Smooth muscle cell (in vitro differentiated cells): ENCODE results near the gene MYMK. TPM values are rescaled to one million over a fixed set of nuclear protein-coding genes. Genes with fewer than 3 reads are reported as not detected.
A peak's percentile ranks its signal among the peaks of the same experiment; 100 is the strongest.
"Not testable (repeated sequence)": the region's sequence is repeated elsewhere in the genome, so short reads cannot be mapped to it uniquely, and the experiment has no call there.

ENCODE experiments used
- DNase-seq: peaks from one replicate; lab custom pipeline; 2025; ENCODE audit not compliant: unreplicated experiment; lab: John Stamatoyannopoulos, UW
- H2AFZ ChIP-seq: fragments of 200-600 bp; sonication (generic); 2 replicates; pipeline ENCODE4 v1.6.0; 2016; ENCODE audit warnings: antibody characterized with exemption, low read depth, mild to moderate bottlenecking
- H3F3A ChIP-seq: fragments of 200-600 bp; sonication (generic); 2 replicates; pipeline ENCODE4 v1.6.0; 2017; ENCODE audit warnings: antibody characterized with exemption, low read depth
- H3K27ac ChIP-seq: fragments of 200-600 bp; sonication (generic); 2 replicates; pipeline ENCODE4 v1.5.1; 2016; ENCODE audit warnings: low read depth, mild to moderate bottlenecking
- H3K27me3 ChIP-seq: fragments of 200-600 bp; sonication (generic); 2 replicates; pipeline ENCODE4 v1.6.1; 2016; ENCODE audit warnings: low read depth, mild to moderate bottlenecking
- H3K36me3 ChIP-seq: fragments of 200-600 bp; sonication (generic); 2 replicates; pipeline ENCODE4 v1.5.1; 2016; ENCODE audit warnings: low read depth
- H3K4me1 ChIP-seq: fragments of 200-600 bp; sonication (generic); 2 replicates; pipeline ENCODE4 v1.5.1; 2016; ENCODE audit warnings: low read depth
- H3K4me2 ChIP-seq: fragments of 200-600 bp; sonication (generic); 2 replicates; pipeline ENCODE4 v1.6.0; 2016; ENCODE audit warnings: mild to moderate bottlenecking
- H3K4me3 ChIP-seq: fragments of 200-600 bp; sonication (generic); 2 replicates; pipeline ENCODE4 v1.5.1; 2016; ENCODE audit warnings: mild to moderate bottlenecking
- H3K79me2 ChIP-seq: fragments of 200-600 bp; sonication (generic); 2 replicates; pipeline ENCODE4 v1.6.0; 2016; ENCODE audit warnings: low read depth, mild to moderate bottlenecking
- H3K9ac ChIP-seq: fragments of 200-600 bp; sonication (generic); 2 replicates; pipeline ENCODE4 v1.6.0; 2016; ENCODE audit warnings: low read depth
- H3K9me3 ChIP-seq: fragments of 200-600 bp; sonication (generic); replicated peaks from 2 replicates; pipeline ENCODE4 v1.5.1; 2016; ENCODE audit warnings: low read depth
- H4K20me1 ChIP-seq: fragments of 200-600 bp; sonication (generic); 2 replicates; pipeline ENCODE4 v1.6.0; 2016; ENCODE audit warnings: low read depth
- CTCF ChIP-seq: fragments of 200-600 bp; sonication (generic); IDR thresholded peaks from 2 replicates; pipeline ENCODE4 v1.5.1; 2017; ENCODE audit warnings: borderline replicate concordance, mild to moderate bottlenecking, antibody characterized with exemption; ENCODE audit not compliant: insufficient read depth, poor library complexity, severe bottlenecking
- WGBS: methylation state at CpG from one replicate; pipeline ENCODE4 v1.1.7; 2016; ENCODE audit warnings: low lambda C conversion rate; 5-methylcytosine and 5-hydroxymethylcytosine counted together
- polyA plus RNA-seq: library from polyadenylated mRNA; unstranded; fragments of >200 nt; fragmentation: Nextera tagmentation; extraction: Ambion mirVana; gene quantifications from 2 replicates; pipeline ENCODE4 v1.2.1, GENCODE V29; 2016
- total RNA-seq: library from RNA; depleted of rRNA; stranded (reverse); fragments of >200 nt; gene quantifications from 2 replicates; pipeline ENCODE4 v1.2.3, GENCODE V29; 2014

MYMK gene
- total and polyA plus RNA-seq, 2 experiments from 2014 or later, result not detected

DNA sequence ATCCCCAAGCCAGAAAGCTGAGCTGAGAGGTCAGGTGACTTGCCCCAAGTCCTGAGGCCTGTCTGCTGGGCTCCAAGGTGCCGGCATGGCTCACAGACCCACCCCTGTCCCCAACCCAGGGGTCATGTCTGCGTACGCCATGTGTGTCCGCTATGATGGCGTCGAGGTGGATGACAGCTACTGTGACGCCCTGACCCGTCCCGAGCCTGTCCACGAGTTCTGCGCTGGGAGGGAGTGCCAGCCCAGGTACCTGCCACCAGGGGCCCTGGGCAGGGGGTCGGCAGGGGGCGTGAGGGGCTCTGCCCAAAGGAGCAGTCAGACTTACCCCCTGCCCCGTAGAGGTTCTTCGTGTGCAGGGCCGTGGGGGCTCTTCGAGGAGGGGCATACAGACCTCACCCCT lies 42.1 kb upstream of the MYMK start:
- Histone ChIP-seq H3K9me3 (no peaks in the 10 kb centered on the region), H2AFZ (no peak overlapping the region), H3K4me3 (no peak overlapping the region), H3K4me2 (no peak overlapping the region), H3K36me3 (no peaks in the 10 kb centered on the region), H3F3A (peaks cover 7% of the 10 kb centered on the region), H3K9ac (no peak overlapping the region), H4K20me1 (no peaks in the 10 kb centered on the region), H3K27ac (no peak overlapping the region), H3K79me2 (no peaks in the 10 kb centered on the region), H3K27me3 (no peaks in the 10 kb centered on the region), H3K4me1 (peaks cover 9% of the 10 kb centered on the region)
- WGBS, result 98% methylated on average over 14 of the region's 17 CpGs
- TF ChIP-seq CTCF, result no peak
- DNase-seq, result no peak

- no peaks in the 10 kb centered on the region for H3K27me3 ChIP-seq
- H3K4me2 ChIP-seq, result no peak overlapping the region
- H3K9ac ChIP-seq, result no peak overlapping the region
- 96% methylated on average over 13 of the region's 14 CpGs for WGBS
- TF ChIP-seq CTCF, result no peak
- no peak overlapping the region for H3K27ac ChIP-seq
- no peaks in the 10 kb centered on the region for H3K9me3 ChIP-seq
- no peaks in the 10 kb centered on the region for H4K20me1 ChIP-seq
- DNase-seq, result no peak
- H2AFZ ChIP-seq, result no peak overlapping the region
- no peak overlapping the region for H3K4me3 ChIP-seq
- H3K79me2 ChIP-seq, result no peaks in the 10 kb centered on the region
- peaks cover 7% of the 10 kb centered on the region for H3F3A ChIP-seq
- peaks cover 9% of the 10 kb centered on the region for H3K4me1 ChIP-seq
- H3K36me3 ChIP-seq, result no peaks in the 10 kb centered on the region
Measured at GRCh38 chr9:133566382-133566781, 41.6 kb upstream of the MYMK start.

DNA sequence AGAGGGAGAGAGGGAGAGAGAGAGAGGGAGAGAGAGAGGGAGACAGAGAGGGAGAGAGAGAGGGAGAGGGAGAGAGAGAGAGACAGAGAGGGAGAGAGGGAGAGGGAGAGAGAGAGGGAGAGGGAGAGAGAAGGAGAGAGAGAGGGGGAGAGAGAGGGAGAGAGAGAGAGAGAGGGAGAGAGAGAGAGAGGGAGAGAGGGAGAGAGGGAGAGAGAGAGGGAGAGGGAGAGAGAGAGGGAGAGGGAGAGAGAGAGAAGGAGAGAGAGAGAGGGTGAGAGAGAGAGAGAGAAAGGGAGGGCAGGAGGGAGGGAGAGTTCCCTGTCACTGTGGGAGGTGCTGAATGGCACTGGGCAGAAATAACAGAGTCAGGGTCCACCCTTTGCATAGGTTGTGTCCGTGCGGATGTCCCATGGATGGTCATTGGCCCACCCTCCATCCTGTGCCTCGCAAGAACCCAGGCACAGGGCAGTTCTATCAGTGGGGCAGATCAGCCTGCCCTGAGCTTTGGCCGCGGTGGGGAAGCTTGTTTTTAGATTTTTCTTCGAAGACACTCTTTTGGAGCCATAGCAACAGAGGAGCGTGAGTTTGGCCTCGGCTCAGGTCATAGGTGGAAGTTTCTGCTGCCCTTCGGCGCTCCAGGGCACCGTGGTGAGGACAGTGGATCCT lies 39.8 kb upstream of the MYMK start:
- TF ChIP-seq CTCF, result no peak
- Histone ChIP-seq H3K9me3 (no peaks in the 10 kb centered on the region), H3K27me3 (no peaks in the 10 kb centered on the region), H3K4me1 (peaks cover 5% of the 10 kb centered on the region), H3K4me2 (peak overlapping the region; percentile 36), H3K9ac (no peak overlapping the region), H3K79me2 (no peaks in the 10 kb centered on the region), H3K27ac (peak overlapping the region; percentile 45), H3K4me3 (no peak overlapping the region), H2AFZ (no peak overlapping the region), H3F3A (peaks cover 10% of the 10 kb centered on the region), H4K20me1 (no peaks in the 10 kb centered on the region), H3K36me3 (no peaks in the 10 kb centered on the region)
- 86% methylated on average over 11 of the region's 11 CpGs for WGBS
- no peak for DNase-seq

DNA sequence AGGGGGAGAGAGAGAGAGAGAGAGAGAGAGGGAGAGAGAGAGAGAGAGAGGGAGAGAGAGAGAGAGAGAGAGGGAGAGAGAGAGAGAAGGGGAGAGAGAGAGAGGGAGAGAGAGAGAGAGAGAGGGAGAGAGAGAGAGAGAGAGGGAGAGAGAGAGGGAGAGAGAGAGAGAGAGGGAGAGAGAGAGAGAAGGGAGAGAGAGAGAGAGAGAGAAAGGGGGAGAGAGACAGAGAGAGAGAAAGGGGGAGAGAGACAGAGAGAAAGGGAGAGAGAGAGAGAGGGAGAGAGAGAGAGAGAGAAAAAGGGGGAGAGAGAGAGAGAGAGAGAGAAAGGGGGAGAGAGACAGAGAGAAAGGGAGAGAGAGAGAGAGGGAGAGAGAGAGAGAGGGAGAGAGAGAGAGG lies 39.1 kb upstream of the MYMK start:
- H3K4me2 ChIP-seq, H2AFZ ChIP-seq: not testable (repeated sequence)

More for the DNA sequence above, 39.1 kb upstream of the MYMK start:
- H3K9ac ChIP-seq, H3K36me3 ChIP-seq, DNase-seq, H3K27me3 ChIP-seq, H3K9me3 ChIP-seq, H3K4me1 ChIP-seq, H4K20me1 ChIP-seq, H3K79me2 ChIP-seq, H3K4me3 ChIP-seq: not testable (repeated sequence)
- Histone ChIP-seq H3K27ac (peak overlapping the region; percentile 49), H3F3A (peaks cover 11% of the 10 kb centered on the region)
